Muscle of leg (tissue), 11 donors: ENCODE measurements around the gene MCCC2. TPM values are rescaled to one million over a fixed set of nuclear protein-coding genes. Genes with fewer than 3 reads are reported as not detected.
A peak's percentile ranks its signal among the peaks of the same experiment; 100 is the strongest.
"Not testable (repeated sequence)": the region's sequence is repeated elsewhere in the genome, so short reads cannot be mapped to it uniquely, and the experiment has no call there.

ENCODE experiments used
- DNase-seq: peaks from one replicate; pipeline ENCODE4 v3.0.0; 2013
- H3K27ac ChIP-seq: one replicate; pipeline ENCODE4 v1.5.1; 2013; ENCODE audit warnings: mild to moderate bottlenecking, low read length, control low read depth
- H3K27me3 ChIP-seq: one replicate; pipeline ENCODE4 v1.6.1; 2013; ENCODE audit warnings: low read length; ENCODE audit not compliant: control insufficient read depth, insufficient read depth
- H3K36me3 ChIP-seq: one replicate; pipeline ENCODE4 v1.6.1; 2013; ENCODE audit warnings: low read length; ENCODE audit not compliant: control insufficient read depth, insufficient read depth
- H3K4me1 ChIP-seq: one replicate; pipeline ENCODE4 v1.6.1; 2013; ENCODE audit warnings: low read length; ENCODE audit not compliant: control insufficient read depth, insufficient read depth
- H3K4me3 ChIP-seq: one replicate; pipeline ENCODE4 v1.5.1; 2013; ENCODE audit warnings: low read length, control low read depth
- H3K9me3 ChIP-seq: replicated peaks from 2 replicates; pipeline ENCODE4 v1.6.1; 2013; ENCODE audit warnings: low read depth, low read length; ENCODE audit not compliant: control insufficient read depth
- WGBS: methylation state at CpG from one replicate; pipeline ENCODE4 v1.1.5; 2013; ENCODE audit warnings: missing lambda C conversion rate; ENCODE audit not compliant: insufficient coverage; 5-methylcytosine and 5-hydroxymethylcytosine counted together
- polyA plus RNA-seq, 8 donors: library from polyadenylated mRNA; unstranded; fragments of 120-200 nt; gene quantifications; one replicate each; pipeline versions ENCODE4 v1.2.1 to v1.2.3, GENCODE V29; 2013; ENCODE audit warnings: inconsistent platforms in 1 of 8, low replicate concordance in 1 of 8; ENCODE audit not compliant: insufficient read length in 8 of 8, insufficient read depth in 1 of 8
- total RNA-seq: library from RNA; stranded (reverse); fragments of 120-200 nt; gene quantifications from one replicate; pipeline ENCODE4 v1.2.4, GENCODE V29; 2013

MCCC2 gene
- total and polyA plus RNA-seq, 9 donors: 12.0 to 21.5 (median 15.6) TPM

GRCh38 chr5:71652803-71653543 is 65.8 kb downstream of the MCCC2 start:
- H3K36me3 ChIP-seq: peaks cover 31% of the 10 kb centered on the region
- H3K4me1 ChIP-seq: no peaks in the 10 kb centered on the region
- H3K4me3 ChIP-seq: no peak overlapping the region
- no peak for DNase-seq
- H3K27me3 ChIP-seq: no peaks in the 10 kb centered on the region
- H3K27ac ChIP-seq: no peak overlapping the region
- WGBS: 33% methylated on average over 4 of the region's 9 CpGs
- H3K9me3 ChIP-seq: no peaks in the 10 kb centered on the region

- H3K27ac ChIP-seq: no peak overlapping the region
- H3K4me1 ChIP-seq: no peaks in the 10 kb centered on the region
- H3K4me3 ChIP-seq: no peak overlapping the region
- H3K9me3 ChIP-seq: no peaks in the 10 kb centered on the region
- H3K36me3 ChIP-seq: peaks cover 9% of the 10 kb centered on the region
- no CpG with 5 or more reads among the region's 3 CpGs for WGBS
- DNase-seq: peak; percentile 7
- H3K27me3 ChIP-seq: no peaks in the 10 kb centered on the region
Measured at GRCh38 chr5:71658916-71659662, 71.9 kb downstream of the MCCC2 start.

GRCh38 chr5:71662381-71662780 is 75.2 kb downstream of the MCCC2 start:
- Histone ChIP-seq H3K27me3 (no peaks in the 10 kb centered on the region), H3K4me3 (no peak overlapping the region), H3K27ac (no peak overlapping the region), H3K4me1 (no peaks in the 10 kb centered on the region), H3K36me3 (peaks cover 6% of the 10 kb centered on the region), H3K9me3 (no peaks in the 10 kb centered on the region)
- no peak for DNase-seq
- WGBS: 90% methylated on average over 4 of the region's 11 CpGs

GRCh38 chr5:71663191-71663969 is 76.2 kb downstream of the MCCC2 start:
- H3K4me1 ChIP-seq: no peaks in the 10 kb centered on the region
- 93% methylated on average over 2 of the region's 6 CpGs for WGBS
- H3K36me3 ChIP-seq: no peaks in the 10 kb centered on the region
- H3K4me3 ChIP-seq: no peak overlapping the region
- no peak overlapping the region for H3K27ac ChIP-seq
- no peak for DNase-seq
- H3K27me3 ChIP-seq: no peaks in the 10 kb centered on the region
- H3K9me3 ChIP-seq: no peaks in the 10 kb centered on the region

- H3K9me3 ChIP-seq, H3K4me3 ChIP-seq, H3K27ac ChIP-seq, H3K36me3 ChIP-seq, DNase-seq, H3K27me3 ChIP-seq, H3K4me1 ChIP-seq: not testable (repeated sequence)
- WGBS: 94% methylated on average over 3 of the region's 3 CpGs
Measured at GRCh38 chr5:71664615-71665014, 77.5 kb downstream of the MCCC2 start.

GRCh38 chr5:71666321-71666720 is 79.2 kb downstream of the MCCC2 start:
- no peaks in the 10 kb centered on the region for H3K4me1 ChIP-seq
- no peaks in the 10 kb centered on the region for H3K36me3 ChIP-seq
- no peak for DNase-seq
- no peaks in the 10 kb centered on the region for H3K9me3 ChIP-seq
- WGBS: 20% methylated on average over 1 of the region's 2 CpGs
- H3K4me3 ChIP-seq: no peak overlapping the region
- no peak overlapping the region for H3K27ac ChIP-seq
- no peaks in the 10 kb centered on the region for H3K27me3 ChIP-seq

GRCh38 chr5:71677977-71678376 is 90.8 kb downstream of the MCCC2 start:
- H3K9me3 ChIP-seq: no peaks in the 10 kb centered on the region
- no peaks in the 10 kb centered on the region for H3K4me1 ChIP-seq
- H3K27me3 ChIP-seq: no peaks in the 10 kb centered on the region
- no CpG with 5 or more reads among the region's 1 CpG for WGBS
- H3K36me3 ChIP-seq: no peaks in the 10 kb centered on the region
- no peak for DNase-seq
- no peak overlapping the region for H3K4me3 ChIP-seq
- H3K27ac ChIP-seq: no peak overlapping the region

- DNase-seq: no peak
- Histone ChIP-seq H3K36me3 (no peaks in the 10 kb centered on the region), H3K4me1 (no peaks in the 10 kb centered on the region), H3K27me3 (no peaks in the 10 kb centered on the region), H3K9me3 (no peaks in the 10 kb centered on the region), H3K4me3 (no peak overlapping the region), H3K27ac (no peak overlapping the region)
- WGBS: 50% methylated on average over 2 of the region's 5 CpGs
Measured at GRCh38 chr5:71679714-71680113, 92.6 kb downstream of the MCCC2 start.

- WGBS: 100% methylated on average over 1 of the region's 2 CpGs
- no peak overlapping the region for H3K27ac ChIP-seq
- H3K9me3 ChIP-seq: no peaks in the 10 kb centered on the region
- H3K4me3 ChIP-seq: no peak overlapping the region
- no peak for DNase-seq
- H3K4me1 ChIP-seq: no peaks in the 10 kb centered on the region
- H3K27me3 ChIP-seq: no peaks in the 10 kb centered on the region
- no peaks in the 10 kb centered on the region for H3K36me3 ChIP-seq
Measured at GRCh38 chr5:71680510-71680909, 93.4 kb downstream of the MCCC2 start.

- Histone ChIP-seq H3K9me3 (no peaks in the 10 kb centered on the region), H3K4me1 (no peaks in the 10 kb centered on the region), H3K27me3 (no peaks in the 10 kb centered on the region), H3K27ac (peak overlapping the region; percentile 71), H3K36me3 (no peaks in the 10 kb centered on the region), H3K4me3 (no peak overlapping the region)
- WGBS: 25% methylated on average over 1 of the region's 3 CpGs
- DNase-seq: peak; percentile 92
Measured at GRCh38 chr5:71681296-71681695, 94.2 kb downstream of the MCCC2 start.
